Skin of body (tissue), 2 donors: ENCODE results near the gene CYP27C1. TPM values are rescaled to one million over a fixed set of nuclear protein-coding genes. Genes with fewer than 3 reads are reported as not detected.
"Not testable (repeated sequence)": the region's sequence is repeated elsewhere in the genome, so short reads cannot be mapped to it uniquely, and the experiment has no call there.

Source experiments
- DNase-seq: peaks from one replicate; lab custom pipeline; 2025; lab: John Stamatoyannopoulos, UW
- total RNA-seq: library from RNA; depleted of rRNA; stranded (reverse); fragments of >200 nt; gene quantifications from one replicate; pipeline ENCODE4 v1.2.3, GENCODE V29; 2014

Gene CYP27C1
- total RNA-seq, 1 donor from 2014 or later: 4.3 TPM

DNA sequence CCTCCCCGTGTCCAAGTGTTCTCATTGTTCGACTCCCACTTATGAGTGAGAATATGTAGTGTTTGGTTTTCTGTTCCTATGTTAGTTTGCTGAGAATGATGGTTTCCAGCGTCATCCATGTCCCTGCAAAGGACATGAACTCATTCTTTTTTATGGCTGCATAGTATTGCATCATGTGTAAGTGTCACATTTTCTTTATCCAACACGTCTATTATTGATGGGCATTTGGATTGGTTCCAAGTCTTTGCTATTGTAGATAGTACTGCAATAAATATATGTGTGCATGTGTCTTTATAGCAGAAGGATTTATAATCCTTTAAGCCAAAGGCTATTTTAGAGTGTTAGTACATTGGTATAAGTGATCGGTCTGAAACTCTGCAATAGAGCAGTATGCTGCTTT, 4.0 kb upstream of the CYP27C1 start:
- DNase-seq: not testable (repeated sequence)

- no peak for DNase-seq
Measured at GRCh38 chr2:127220768-127221527, 849 bp upstream of the CYP27C1 start.

DNA sequence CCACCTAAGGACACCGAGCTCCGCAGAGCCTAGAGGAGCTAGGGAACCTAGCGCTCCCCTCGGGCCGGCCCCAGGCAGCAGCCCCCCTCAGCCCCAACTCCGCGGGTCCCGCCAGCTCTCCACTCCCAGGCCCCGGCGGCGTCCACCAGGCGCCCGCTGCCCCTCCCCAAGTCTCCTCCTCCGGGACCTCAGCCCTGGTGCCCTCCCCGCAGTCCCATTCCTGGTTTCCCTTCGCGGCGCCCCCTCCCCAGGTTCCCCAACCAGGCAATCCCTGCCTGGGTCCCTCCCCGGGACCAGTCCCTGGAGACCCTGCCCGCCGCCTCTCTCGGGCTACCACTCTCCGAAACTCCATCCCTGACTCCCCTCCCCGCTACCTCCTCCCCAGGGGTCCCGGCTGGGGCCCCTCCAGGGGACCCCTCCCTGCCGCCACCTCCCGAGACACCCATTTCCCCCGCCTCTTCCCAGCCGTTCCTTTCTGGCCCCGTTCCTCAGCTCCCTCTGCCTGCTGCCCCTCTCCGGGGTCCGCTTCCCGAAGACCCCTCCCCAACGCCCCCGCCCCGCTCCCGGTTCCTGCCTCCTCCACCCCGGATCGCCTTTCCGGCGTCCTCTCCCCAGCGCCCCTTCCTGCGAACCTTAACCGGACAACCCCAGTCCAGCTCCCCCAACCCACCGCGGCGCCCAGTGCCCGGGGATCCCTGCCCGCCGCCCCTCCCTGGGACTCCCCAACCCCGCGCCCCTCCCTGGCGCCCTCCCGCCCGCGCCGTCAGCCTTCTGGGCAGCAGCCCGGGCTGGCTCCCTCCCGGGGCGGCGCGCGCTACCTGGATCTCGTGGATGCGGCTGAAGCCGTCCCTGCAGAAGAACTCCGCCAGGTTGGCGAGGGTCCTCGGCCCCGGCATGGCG, 678 bp downstream of the CYP27C1 start:
- DNase-seq: peak; percentile 24

DNA sequence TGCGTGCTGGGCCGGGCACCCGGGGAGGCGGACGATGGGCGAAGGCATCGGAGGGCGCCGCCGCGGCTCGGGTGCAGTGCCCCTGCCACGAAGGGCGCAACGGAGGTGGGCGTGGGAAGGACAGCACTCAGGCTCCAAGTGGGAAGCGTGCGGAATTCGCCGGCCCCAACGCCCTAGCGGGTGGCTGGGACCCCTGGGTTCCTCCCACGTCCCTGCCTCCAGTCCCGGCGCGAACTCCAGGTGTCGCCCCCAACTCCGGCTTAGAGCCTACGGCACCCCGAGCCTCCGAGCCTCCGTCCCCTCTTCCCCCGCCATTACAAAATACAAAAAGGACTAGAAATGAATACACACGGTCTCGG, 1.3 kb downstream of the CYP27C1 start:
- no peak for DNase-seq

- no peak for DNase-seq
Measured at GRCh38 chr2:127217470-127218325, 2.4 kb downstream of the CYP27C1 start.

GRCh38 chr2:127216593-127216992, 3.5 kb downstream of the CYP27C1 start:
- no peak for DNase-seq

- no peak for DNase-seq
Measured at GRCh38 chr2:127216095-127216494, 4.0 kb downstream of the CYP27C1 start.

DNA sequence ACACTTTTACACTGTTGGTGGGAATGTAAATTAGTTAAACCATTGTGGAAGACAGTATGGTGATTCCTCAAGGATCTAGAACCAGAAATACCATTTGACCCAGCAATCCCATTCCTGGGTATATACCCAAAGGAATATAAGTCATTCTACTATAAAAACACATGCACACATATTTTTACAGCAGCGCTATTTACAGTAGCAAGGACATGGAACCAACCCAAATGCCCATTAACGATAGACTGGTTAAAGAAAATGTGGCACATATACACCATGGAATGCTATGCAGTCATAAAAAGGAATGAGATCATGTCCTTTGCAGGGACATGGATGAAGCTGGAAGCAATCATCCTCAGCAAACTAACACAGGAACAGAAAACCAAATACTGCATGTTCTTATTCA, 5.9 kb downstream of the CYP27C1 start:
- DNase-seq: not testable (repeated sequence)

DNA sequence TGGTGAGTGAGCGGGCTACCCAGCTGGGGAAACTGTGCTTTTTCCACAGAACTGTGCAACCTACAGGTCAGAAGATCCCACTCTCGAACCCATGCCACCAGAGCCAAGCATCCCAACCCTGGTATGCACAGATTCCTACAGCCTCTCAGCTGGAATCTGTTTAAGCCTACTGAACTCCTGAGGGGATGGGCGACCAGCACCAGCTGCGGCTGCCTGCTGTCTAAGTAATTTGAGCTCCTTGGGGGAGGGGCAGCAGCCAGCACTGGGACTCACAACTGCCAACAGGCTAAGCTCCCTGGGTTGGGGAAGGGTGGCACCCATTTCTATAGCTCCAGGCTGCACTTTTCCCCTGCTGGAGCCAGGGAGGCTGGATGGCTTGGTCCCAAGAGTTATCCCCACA, 11.8 kb downstream of the CYP27C1 start:
- no peak for DNase-seq

DNA sequence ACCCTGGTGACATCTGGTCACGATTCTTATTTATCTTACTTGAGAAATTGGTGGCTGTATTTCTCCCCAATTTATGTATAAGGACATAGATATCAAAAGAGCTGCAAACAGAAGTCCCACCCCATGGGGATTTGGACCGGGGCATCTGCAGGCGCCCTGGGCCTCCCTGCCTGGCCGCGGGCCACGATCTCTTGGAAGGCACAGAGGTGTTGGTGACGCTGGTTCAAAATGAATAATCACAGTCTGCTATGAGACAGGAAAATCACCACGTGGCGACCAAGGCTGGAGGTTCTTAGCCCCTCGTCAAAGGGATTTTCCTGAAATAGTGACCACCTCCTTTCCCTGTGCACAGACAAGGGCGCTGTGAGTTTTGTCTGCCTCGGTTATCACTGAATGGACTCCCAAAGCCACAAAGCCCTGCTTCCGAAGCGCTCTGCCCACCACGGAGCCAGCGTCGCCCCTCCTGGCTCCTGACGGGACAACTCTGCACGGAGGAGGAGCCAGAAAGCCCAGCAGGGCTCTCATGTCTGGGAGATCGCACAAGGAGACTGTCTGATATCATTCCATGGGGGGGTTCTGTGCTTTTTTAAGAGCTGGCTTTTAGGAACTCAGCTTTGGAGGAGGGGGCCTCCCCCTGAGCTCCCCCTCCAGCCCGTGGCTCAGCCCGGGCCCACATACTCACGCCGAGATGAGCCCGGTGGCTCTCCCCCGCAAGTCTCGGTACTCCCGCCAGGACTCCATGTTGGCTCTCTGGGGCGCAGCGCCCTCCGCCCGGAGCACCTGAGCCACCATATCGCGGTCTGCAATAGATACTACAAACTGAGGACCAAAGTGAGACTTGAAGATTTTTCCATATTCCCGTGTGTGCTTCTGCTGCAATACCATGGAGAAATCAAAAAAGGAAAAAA, 14.6 kb downstream of the CYP27C1 start:
- no peak for DNase-seq

GRCh38 chr2:127201452-127201851, 18.6 kb downstream of the CYP27C1 start:
- no peak for DNase-seq

DNA sequence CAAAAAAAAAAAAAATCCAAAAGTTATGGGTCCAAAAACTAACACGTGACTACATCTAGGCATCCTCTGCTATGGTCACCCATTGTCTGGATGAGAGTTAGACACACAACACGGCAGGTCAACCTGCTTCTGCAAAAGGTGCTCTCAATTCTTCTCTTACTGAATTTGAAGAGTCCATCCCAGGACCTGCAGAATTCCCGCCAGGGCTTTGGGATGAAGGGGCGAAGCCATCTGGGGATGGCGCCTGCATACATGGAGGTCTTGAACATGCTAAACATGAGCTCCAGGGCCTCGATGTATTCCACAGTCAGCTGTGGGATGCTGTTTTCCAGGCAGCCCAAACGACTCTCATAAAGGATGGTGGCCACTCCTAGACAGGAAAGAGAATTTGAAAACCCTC, 19.1 kb downstream of the CYP27C1 start:
- DNase-seq: no peak

DNA sequence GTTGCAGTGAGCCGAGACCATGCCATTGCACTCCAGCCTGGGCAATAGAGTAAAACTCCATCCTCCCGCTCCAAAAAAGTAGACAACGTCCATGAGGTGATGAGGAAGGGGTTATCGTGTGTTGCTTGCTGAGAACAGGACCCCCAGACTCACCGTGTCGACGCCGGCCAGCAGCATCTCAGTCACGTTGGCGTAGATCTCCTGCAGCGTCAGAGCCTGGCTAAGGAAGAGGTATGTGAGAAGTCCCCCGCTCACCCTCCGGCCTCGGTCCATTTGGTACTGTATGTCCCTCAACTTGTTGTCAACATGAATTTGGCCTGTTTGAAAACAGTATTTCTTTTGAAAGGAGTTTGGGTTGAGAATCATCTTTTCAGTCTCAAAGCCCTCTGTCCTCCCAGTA, 20.9 kb downstream of the CYP27C1 start:
- no peak for DNase-seq

- no peak for DNase-seq
Measured at GRCh38 chr2:127197475-127198385, 22.4 kb downstream of the CYP27C1 start.

- DNase-seq: no peak
Measured at GRCh38 chr2:127196998-127197397, 23.1 kb downstream of the CYP27C1 start.

DNA sequence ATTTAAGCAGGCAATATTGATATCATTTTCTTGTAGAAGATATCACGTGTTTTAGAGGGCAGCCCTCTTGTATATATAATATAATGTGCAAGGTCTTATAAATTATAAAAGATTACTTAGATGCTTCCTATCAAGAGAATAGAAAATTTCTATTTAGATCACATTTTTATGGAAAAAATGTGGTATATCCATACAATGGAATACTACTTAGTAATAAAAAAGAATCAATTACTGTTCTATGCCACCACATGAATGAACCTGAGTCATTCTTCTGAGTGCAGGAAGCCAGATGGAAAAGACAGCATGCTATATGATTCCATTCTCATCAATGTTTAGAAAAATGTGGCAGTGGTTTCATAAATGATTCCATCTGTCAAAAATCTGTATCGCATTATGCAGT, 23.6 kb downstream of the CYP27C1 start:
- peak; percentile 54 for DNase-seq

- DNase-seq: no peak
Measured at GRCh38 chr2:127195140-127196074, 24.7 kb downstream of the CYP27C1 start.

GRCh38 chr2:127194447-127194846, 25.7 kb downstream of the CYP27C1 start:
- no peak for DNase-seq

DNA sequence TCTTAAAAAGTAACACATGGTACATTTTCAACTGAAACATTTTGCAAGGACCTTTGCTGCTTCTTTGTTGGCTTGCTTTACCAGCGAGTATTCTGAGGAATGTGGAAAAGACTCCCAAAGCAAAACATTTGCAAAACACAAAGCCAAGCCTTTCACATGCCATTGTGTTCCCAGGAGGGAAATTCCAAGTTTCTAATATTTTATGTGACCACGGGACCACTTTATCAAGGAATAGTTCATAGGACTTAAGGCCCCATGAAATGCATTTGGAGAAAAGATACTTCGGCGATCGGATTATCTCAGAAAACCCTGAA, 26.2 kb downstream of the CYP27C1 start:
- peak; percentile 91 for DNase-seq
